WTC11 (cell line): ENCODE data around the gene ZSWIM6. TPM values are rescaled to one million over a fixed set of nuclear protein-coding genes. Genes with fewer than 3 reads are reported as not detected.

Experiments used
- ATAC-seq: fragments of 200-7000 bp; cut with Tn5 transposase; 2 replicates; pipeline ENCODE4 v1.10.0; 2021; ENCODE audit warnings: mild to moderate bottlenecking, moderate library complexity
- CTCF ChIA-PET: fragments of 300-600 bp; sonication (Branson Sonifier 250); formaldehyde crosslinking; loops from one replicate; lab custom pipeline; 2021; ENCODE audit warnings: antibody characterized with exemption; lab: Charles Lee
- POLR2A ChIA-PET: fragments of 350-600 bp; sonication (Branson Sonifier 250); formaldehyde crosslinking; loops from one replicate; lab custom pipeline; 2021; ENCODE audit warnings: antibody characterized with exemption; lab: Charles Lee
- DNase-seq: peaks from one replicate; pipeline ENCODE4 v3.0.0; 2021; ENCODE audit warnings: low spot score
- H3K27ac Mint-ChIP-seq: 2 replicates; pipeline ENCODE4 v1.8.0; 2021; ENCODE audit warnings: mixed read lengths
- H3K27me3 Mint-ChIP-seq: 2 replicates; pipeline ENCODE4 v1.8.0; 2021; ENCODE audit warnings: low read depth, mild to moderate bottlenecking, moderate library complexity, mixed read lengths
- H3K36me3 Mint-ChIP-seq: 2 replicates; pipeline ENCODE4 v1.8.0; 2021; ENCODE audit warnings: mixed read lengths
- H3K4me1 Mint-ChIP-seq: 2 replicates; pipeline ENCODE4 v1.8.0; 2022; ENCODE audit warnings: mixed read lengths
- H3K4me3 Mint-ChIP-seq: 2 replicates; pipeline ENCODE4 v1.8.0; 2021; ENCODE audit warnings: mild to moderate bottlenecking, moderate library complexity, mixed read lengths
- H3K9me3 Mint-ChIP-seq: 2 replicates; pipeline ENCODE4 v1.8.0; 2021; ENCODE audit warnings: mixed read lengths
- NFATC4 ChIP-seq: fragments of 250-450 bp; sonication (Bioruptor Pico); IDR thresholded peaks from 2 replicates; pipeline ENCODE4 v1.9.0; 2021; ENCODE audit warnings: mild to moderate bottlenecking
- TP53 ChIP-seq: sonication (generic); formaldehyde crosslinking; IDR thresholded peaks from 2 replicates; pipeline ENCODE4 v1.8.1; 2023; ENCODE audit warnings: mild to moderate bottlenecking, missing genetic modification reagents
- ZNF396 ChIP-seq: fragments of 250-450 bp; sonication (Bioruptor Pico); IDR thresholded peaks from 2 replicates; pipeline ENCODE4 v1.8.0; 2021; ENCODE audit warnings: mild to moderate bottlenecking, moderate library complexity, borderline replicate concordance
- total RNA-seq: library from RNA; stranded (reverse); gene quantifications from 3 replicates; pipeline ENCODE4 v1.2.3, GENCODE V29; 2021
- TF ChIP-seq, protein P1 (sequence below): sonication (generic); formaldehyde crosslinking; IDR thresholded peaks from 2 replicates; pipeline ENCODE4 v1.8.1; 2023; ENCODE audit warnings: mild to moderate bottlenecking, missing genetic modification reagents, borderline replicate concordance
- TF ChIP-seq, protein P2 (sequence below): sonication (generic); formaldehyde crosslinking; IDR thresholded peaks from 2 replicates; pipeline ENCODE4 v1.8.0; 2023; ENCODE audit warnings: missing genetic modification reagents, mild to moderate bottlenecking, borderline replicate concordance
- TF ChIP-seq, protein P3 (sequence below): sonication (generic); formaldehyde crosslinking; IDR thresholded peaks from 2 replicates; pipeline ENCODE4 v1.8.0; 2022; ENCODE audit warnings: mild to moderate bottlenecking, missing genetic modification reagents
- TF ChIP-seq, protein P4 (sequence below): sonication (generic); formaldehyde crosslinking; IDR thresholded peaks from 2 replicates; pipeline ENCODE4 v1.8.1; 2022; ENCODE audit warnings: low read depth, missing genetic modification reagents, borderline replicate concordance
- TF ChIP-seq, protein P5 (sequence below): fragments of 250-450 bp; sonication (Bioruptor Pico); conservative IDR thresholded peaks from 2 replicates; pipeline ENCODE4 v1.9.0; 2021; ENCODE audit warnings: mild to moderate bottlenecking
- TF ChIP-seq, protein P6 (sequence below): fragments of 250-450 bp; sonication (Bioruptor Pico); IDR thresholded peaks from 2 replicates; pipeline ENCODE4 v1.8.0; 2021; ENCODE audit warnings: mild to moderate bottlenecking
- TF ChIP-seq, protein P7 (sequence below): sonication (generic); formaldehyde crosslinking; IDR thresholded peaks from 2 replicates; pipeline ENCODE4 v1.8.0; 2022; ENCODE audit warnings: mild to moderate bottlenecking, missing genetic modification reagents

Gene ZSWIM6
- total RNA-seq, 1 experiment from 2014 or later = 12.5 TPM

DNA sequence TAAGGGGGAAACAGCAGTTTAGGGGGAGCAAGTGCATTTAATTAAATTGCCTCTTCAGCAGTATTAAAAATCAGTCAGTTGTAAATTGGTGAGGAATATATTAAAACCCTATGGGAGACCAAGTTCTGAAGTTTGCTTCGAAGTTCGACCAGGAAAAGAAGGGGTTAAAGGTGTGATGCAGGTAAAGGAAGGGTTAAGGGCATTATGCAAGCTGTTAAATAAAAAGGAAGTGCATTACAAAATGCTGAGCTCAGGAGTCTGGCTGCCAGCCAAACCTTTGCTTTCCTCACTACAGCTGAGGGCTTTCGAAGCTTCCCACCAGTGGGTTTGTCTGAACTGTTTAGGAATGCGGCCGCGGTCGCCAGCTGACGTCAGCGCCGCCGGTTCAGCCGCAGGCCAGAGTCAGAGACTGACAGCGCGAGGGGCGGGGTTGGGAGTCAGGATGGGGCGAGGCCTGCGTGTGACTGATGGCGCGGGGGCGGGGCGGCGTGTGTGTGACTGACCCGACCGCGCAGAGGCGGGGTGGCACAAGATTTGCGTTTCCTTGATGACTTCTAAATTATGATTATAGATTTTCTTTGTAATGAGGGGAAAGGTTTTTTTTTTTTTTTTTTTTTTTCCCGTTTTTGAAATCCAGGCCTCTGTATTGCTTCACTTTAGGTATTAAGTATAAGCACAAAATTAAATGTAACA is 76.6 kb downstream of the ZSWIM6 start (continued):
- TF ChIP-seq, protein P1, sequence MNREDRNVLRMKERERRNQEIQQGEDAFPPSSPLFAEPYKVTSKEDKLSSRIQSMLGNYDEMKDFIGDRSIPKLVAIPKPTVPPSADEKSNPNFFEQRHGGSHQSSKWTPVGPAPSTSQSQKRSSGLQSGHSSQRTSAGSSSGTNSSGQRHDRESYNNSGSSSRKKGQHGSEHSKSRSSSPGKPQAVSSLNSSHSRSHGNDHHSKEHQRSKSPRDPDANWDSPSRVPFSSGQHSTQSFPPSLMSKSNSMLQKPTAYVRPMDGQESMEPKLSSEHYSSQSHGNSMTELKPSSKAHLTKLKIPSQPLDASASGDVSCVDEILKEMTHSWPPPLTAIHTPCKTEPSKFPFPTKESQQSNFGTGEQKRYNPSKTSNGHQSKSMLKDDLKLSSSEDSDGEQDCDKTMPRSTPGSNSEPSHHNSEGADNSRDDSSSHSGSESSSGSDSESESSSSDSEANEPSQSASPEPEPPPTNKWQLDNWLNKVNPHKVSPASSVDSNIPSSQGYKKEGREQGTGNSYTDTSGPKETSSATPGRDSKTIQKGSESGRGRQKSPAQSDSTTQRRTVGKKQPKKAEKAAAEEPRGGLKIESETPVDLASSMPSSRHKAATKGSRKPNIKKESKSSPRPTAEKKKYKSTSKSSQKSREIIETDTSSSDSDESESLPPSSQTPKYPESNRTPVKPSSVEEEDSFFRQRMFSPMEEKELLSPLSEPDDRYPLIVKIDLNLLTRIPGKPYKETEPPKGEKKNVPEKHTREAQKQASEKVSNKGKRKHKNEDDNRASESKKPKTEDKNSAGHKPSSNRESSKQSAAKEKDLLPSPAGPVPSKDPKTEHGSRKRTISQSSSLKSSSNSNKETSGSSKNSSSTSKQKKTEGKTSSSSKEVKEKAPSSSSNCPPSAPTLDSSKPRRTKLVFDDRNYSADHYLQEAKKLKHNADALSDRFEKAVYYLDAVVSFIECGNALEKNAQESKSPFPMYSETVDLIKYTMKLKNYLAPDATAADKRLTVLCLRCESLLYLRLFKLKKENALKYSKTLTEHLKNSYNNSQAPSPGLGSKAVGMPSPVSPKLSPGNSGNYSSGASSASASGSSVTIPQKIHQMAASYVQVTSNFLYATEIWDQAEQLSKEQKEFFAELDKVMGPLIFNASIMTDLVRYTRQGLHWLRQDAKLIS (CRISPR knock-in tag) = no peak
- TF ChIP-seq, protein P2, sequence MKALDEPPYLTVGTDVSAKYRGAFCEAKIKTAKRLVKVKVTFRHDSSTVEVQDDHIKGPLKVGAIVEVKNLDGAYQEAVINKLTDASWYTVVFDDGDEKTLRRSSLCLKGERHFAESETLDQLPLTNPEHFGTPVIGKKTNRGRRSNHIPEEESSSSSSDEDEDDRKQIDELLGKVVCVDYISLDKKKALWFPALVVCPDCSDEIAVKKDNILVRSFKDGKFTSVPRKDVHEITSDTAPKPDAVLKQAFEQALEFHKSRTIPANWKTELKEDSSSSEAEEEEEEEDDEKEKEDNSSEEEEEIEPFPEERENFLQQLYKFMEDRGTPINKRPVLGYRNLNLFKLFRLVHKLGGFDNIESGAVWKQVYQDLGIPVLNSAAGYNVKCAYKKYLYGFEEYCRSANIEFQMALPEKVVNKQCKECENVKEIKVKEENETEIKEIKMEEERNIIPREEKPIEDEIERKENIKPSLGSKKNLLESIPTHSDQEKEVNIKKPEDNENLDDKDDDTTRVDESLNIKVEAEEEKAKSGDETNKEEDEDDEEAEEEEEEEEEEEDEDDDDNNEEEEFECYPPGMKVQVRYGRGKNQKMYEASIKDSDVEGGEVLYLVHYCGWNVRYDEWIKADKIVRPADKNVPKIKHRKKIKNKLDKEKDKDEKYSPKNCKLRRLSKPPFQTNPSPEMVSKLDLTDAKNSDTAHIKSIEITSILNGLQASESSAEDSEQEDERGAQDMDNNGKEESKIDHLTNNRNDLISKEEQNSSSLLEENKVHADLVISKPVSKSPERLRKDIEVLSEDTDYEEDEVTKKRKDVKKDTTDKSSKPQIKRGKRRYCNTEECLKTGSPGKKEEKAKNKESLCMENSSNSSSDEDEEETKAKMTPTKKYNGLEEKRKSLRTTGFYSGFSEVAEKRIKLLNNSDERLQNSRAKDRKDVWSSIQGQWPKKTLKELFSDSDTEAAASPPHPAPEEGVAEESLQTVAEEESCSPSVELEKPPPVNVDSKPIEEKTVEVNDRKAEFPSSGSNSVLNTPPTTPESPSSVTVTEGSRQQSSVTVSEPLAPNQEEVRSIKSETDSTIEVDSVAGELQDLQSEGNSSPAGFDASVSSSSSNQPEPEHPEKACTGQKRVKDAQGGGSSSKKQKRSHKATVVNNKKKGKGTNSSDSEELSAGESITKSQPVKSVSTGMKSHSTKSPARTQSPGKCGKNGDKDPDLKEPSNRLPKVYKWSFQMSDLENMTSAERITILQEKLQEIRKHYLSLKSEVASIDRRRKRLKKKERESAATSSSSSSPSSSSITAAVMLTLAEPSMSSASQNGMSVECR (CRISPR knock-in tag) = no peak
- TF ChIP-seq, protein P3, sequence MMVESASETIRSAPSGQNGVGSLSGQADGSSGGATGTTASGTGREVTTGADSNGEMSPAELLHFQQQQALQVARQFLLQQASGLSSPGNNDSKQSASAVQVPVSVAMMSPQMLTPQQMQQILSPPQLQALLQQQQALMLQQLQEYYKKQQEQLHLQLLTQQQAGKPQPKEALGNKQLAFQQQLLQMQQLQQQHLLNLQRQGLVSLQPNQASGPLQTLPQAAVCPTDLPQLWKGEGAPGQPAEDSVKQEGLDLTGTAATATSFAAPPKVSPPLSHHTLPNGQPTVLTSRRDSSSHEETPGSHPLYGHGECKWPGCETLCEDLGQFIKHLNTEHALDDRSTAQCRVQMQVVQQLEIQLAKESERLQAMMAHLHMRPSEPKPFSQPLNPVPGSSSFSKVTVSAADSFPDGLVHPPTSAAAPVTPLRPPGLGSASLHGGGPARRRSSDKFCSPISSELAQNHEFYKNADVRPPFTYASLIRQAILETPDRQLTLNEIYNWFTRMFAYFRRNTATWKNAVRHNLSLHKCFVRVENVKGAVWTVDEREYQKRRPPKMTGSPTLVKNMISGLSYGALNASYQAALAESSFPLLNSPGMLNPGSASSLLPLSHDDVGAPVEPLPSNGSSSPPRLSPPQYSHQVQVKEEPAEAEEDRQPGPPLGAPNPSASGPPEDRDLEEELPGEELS (CRISPR knock-in tag) = no peak

DNA sequence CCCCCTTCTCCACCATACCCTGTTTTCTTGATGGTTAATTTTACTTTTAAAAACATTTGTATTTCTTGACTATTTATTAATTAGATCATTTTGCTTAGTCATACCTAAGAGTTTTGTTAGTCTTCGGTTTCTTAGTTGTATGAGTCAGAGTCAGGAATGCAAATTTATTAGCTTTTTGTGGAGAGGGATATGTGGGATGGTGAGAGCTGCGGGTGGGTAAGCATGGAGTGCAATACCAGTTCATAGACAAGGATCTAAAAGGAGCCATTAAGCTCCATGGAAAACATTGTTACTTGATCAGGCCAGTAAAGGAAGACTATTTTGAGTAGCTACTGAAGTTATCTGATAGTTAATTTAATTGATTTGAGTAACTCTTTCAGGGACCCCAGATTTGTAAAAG is 77.5 kb downstream of the ZSWIM6 start:
- TF ChIP-seq, protein P4, sequence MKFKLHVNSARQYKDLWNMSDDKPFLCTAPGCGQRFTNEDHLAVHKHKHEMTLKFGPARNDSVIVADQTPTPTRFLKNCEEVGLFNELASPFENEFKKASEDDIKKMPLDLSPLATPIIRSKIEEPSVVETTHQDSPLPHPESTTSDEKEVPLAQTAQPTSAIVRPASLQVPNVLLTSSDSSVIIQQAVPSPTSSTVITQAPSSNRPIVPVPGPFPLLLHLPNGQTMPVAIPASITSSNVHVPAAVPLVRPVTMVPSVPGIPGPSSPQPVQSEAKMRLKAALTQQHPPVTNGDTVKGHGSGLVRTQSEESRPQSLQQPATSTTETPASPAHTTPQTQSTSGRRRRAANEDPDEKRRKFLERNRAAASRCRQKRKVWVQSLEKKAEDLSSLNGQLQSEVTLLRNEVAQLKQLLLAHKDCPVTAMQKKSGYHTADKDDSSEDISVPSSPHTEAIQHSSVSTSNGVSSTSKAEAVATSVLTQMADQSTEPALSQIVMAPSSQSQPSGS (CRISPR knock-in tag) = no peak
- TF ChIP-seq TP53 (no peak), NFATC4 (CRISPR knock-in tag) (no peak), ZNF396 (no peak)
- TF ChIP-seq, protein P5, sequence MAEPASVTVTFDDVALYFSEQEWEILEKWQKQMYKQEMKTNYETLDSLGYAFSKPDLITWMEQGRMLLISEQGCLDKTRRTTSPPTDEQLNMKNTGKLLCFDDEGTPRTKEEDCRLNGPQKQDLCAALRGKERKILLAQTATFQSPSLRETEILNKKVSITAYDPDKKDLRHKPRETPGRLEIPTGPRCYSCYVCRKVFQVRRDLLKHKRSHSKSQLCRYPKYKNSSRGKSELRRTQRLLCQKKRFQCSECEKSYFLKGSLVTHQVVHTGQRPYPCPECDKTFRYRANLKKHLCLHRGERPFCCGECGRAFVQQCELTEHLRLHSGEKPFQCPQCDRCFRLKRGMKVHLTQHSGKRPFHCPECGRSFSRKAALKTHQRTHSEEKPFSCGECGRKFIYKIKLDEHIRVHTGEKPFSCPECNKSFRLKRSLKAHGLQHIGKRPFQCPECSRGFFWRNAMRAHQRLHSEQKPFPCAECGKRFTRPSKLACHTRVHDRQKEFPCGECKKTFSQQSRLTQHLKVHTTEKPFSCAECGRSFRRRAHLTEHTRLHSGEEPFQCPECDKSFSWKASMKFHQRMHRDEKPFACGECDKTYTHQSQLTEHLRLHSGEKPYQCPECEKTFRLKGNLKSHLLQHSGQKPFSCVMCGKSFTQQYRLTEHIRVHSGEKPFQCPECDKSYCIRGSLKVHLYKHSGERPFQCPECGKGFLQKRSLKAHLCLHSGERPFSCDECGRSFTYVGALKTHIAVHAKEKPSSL (CRISPR knock-in tag) = no peak
- TF ChIP-seq, protein P6, sequence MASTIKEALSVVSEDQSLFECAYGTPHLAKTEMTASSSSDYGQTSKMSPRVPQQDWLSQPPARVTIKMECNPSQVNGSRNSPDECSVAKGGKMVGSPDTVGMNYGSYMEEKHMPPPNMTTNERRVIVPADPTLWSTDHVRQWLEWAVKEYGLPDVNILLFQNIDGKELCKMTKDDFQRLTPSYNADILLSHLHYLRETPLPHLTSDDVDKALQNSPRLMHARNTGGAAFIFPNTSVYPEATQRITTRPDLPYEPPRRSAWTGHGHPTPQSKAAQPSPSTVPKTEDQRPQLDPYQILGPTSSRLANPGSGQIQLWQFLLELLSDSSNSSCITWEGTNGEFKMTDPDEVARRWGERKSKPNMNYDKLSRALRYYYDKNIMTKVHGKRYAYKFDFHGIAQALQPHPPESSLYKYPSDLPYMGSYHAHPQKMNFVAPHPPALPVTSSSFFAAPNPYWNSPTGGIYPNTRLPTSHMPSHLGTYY = no peak
- TF ChIP-seq, protein P7, sequence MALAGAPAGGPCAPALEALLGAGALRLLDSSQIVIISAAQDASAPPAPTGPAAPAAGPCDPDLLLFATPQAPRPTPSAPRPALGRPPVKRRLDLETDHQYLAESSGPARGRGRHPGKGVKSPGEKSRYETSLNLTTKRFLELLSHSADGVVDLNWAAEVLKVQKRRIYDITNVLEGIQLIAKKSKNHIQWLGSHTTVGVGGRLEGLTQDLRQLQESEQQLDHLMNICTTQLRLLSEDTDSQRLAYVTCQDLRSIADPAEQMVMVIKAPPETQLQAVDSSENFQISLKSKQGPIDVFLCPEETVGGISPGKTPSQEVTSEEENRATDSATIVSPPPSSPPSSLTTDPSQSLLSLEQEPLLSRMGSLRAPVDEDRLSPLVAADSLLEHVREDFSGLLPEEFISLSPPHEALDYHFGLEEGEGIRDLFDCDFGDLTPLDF (CRISPR knock-in tag) = no peak
- TF ChIP-seq, protein P1 (CRISPR knock-in tag) = no peak
- ATAC-seq (no peak), DNase-seq (no peak)
- Mint-ChIP-seq H3K36me3 (no peaks in the 10 kb centered on the region), H3K27ac (no peak overlapping the region), H3K27me3 (no peaks in the 10 kb centered on the region), H3K4me3 (peak overlapping the region; percentile 83; the same call in 1 of the 2 replicates), H3K4me1 (peaks cover 59% of the 10 kb centered on the region), H3K9me3 (no peaks in the 10 kb centered on the region)
- CTCF ChIA-PET = interaction anchor here (0.9 to 1.1 kb wide), 2 partner anchors 78 to 249 kb away, joined by 3 to 5 read pairs; no protein-coding TSS in a partner anchor
- POLR2A ChIA-PET = no interaction called here
